HepG2 (cell line): ENCODE data around the gene DGUOK. TPM values are rescaled to one million over a fixed set of nuclear protein-coding genes. Genes with fewer than 3 reads are reported as not detected.

Source experiments
- AGO2 ChIP-seq: fragments of 200-400 bp; formaldehyde crosslinking; optimal IDR thresholded peaks from 2 replicates; pipeline ENCODE3; 2017; ENCODE audit warnings: mild to moderate bottlenecking, low read depth, low read length, moderate library complexity
- CCDC6 ChIP-seq: sonication (generic); formaldehyde crosslinking; IDR thresholded peaks from 2 replicates; pipeline ENCODE4 v1.8.1; 2022; ENCODE audit warnings: mild to moderate bottlenecking, missing genetic modification reagents, moderate library complexity
- CHD2 ChIP-seq: IDR thresholded peaks from 2 replicates; pipeline ENCODE4 v1.6.1; 2011; ENCODE audit warnings: low read depth, low read length, improper control_type of control experiment
- FOSL2 ChIP-seq: sonication (generic); formaldehyde crosslinking; IDR thresholded peaks from 2 replicates; pipeline ENCODE4 v1.4.0; 2020; ENCODE audit warnings: missing genetic modification reagents
- HDAC1 ChIP-seq: sonication (generic); formaldehyde crosslinking; IDR thresholded peaks from 2 replicates; pipeline ENCODE4 v1.5.1; 2020; ENCODE audit warnings: mild to moderate bottlenecking, missing genetic modification reagents
- HMG20B ChIP-seq: conservative IDR thresholded peaks from 2 replicates; pipeline ENCODE4 v1.6.1; 2016; ENCODE audit warnings: missing genetic modification reagents, missing compliant biosample characterization
- HNRNPLL ChIP-seq: fragments of 200-400 bp; formaldehyde crosslinking; IDR thresholded peaks from 2 replicates; pipeline ENCODE4 v1.6.1; 2017; ENCODE audit warnings: mild to moderate bottlenecking, low read depth, low read length; ENCODE audit not compliant: poor library complexity, severe bottlenecking
- ISL2 ChIP-seq: sonication (generic); formaldehyde crosslinking; IDR thresholded peaks from 2 replicates; pipeline ENCODE4 v1.5.0; 2020; ENCODE audit warnings: missing genetic modification reagents
- LCORL ChIP-seq, 2 experiments: fragments of 450-650 bp in 1 of 2; sonication (generic) in 1 of 2; formaldehyde crosslinking in 1 of 2; IDR thresholded peaks; 2 replicates each; pipeline versions ENCODE4 v1.5.0 to v1.6.1; 2017 to 2020; ENCODE audit warnings: antibody characterized with exemption in 1 of 2, missing genetic modification reagents in 1 of 2
- MAF1 ChIP-seq: sonication (generic); formaldehyde crosslinking; IDR thresholded peaks from 2 replicates; pipeline ENCODE4 v1.5.0; 2020; ENCODE audit warnings: missing genetic modification reagents, borderline replicate concordance
- MYNN ChIP-seq: sonication (generic); formaldehyde crosslinking; IDR thresholded peaks from 2 replicates; pipeline ENCODE4 v1.4.0; 2020; ENCODE audit warnings: mild to moderate bottlenecking, low read depth, missing genetic modification reagents
- RBFOX2 ChIP-seq: fragments of 200-400 bp; formaldehyde crosslinking; IDR thresholded peaks from 2 replicates; pipeline ENCODE4 v1.6.1; 2017; ENCODE audit warnings: low read depth, mild to moderate bottlenecking, low read length
- RBM39 ChIP-seq: fragments of 200-400 bp; formaldehyde crosslinking; IDR thresholded peaks from one replicate; pipeline ENCODE4 v1.6.1; 2018; ENCODE audit warnings: antibody characterized with exemption, mild to moderate bottlenecking, low read depth, low read length; ENCODE audit not compliant: poor library complexity, severe bottlenecking
- RFXAP ChIP-seq: sonication (generic); formaldehyde crosslinking; IDR thresholded peaks from 2 replicates; pipeline ENCODE4 v1.4.0; 2020; ENCODE audit warnings: missing genetic modification reagents, borderline replicate concordance
- SALL1 ChIP-seq: sonication (generic); formaldehyde crosslinking; IDR thresholded peaks from 2 replicates; pipeline ENCODE4 v1.8.0; 2022; ENCODE audit warnings: mild to moderate bottlenecking, missing genetic modification reagents
- SMARCE1 ChIP-seq: fragments of 450-650 bp; IDR thresholded peaks from 2 replicates; pipeline ENCODE4 v1.6.1; 2017; ENCODE audit warnings: borderline replicate concordance
- XRCC5 ChIP-seq: fragments of 200-400 bp; formaldehyde crosslinking; optimal IDR thresholded peaks from 2 replicates; pipeline ENCODE3; 2017; ENCODE audit warnings: mild to moderate bottlenecking, low read length
- ZFP90 ChIP-seq: sonication (generic); formaldehyde crosslinking; IDR thresholded peaks from 2 replicates; pipeline ENCODE4 v1.8.0; 2022; ENCODE audit warnings: missing genetic modification reagents, mild to moderate bottlenecking, inconsistent platforms, borderline replicate concordance
- polyA plus RNA-seq, 8 experiments: library from polyadenylated mRNA; depleted of rRNA in 3 of 8; stranded (reverse) in 7 of 8; unstranded in 1 of 8; fragments of >200 nt; fragmentation: Illumina TruSeq in 4 of 8; extraction: Trizol in 4 of 8; gene quantifications; 2 replicates each; pipeline versions ENCODE4 v1.2.1 to v1.2.3, GENCODE V29; 2011 to 2016; ENCODE audit warnings: low read depth in 4 of 8, missing spikeins in 1 of 8, mixed read lengths in 1 of 8; ENCODE audit not compliant: insufficient read depth in 1 of 8
- total RNA-seq, 5 experiments: library from RNA; depleted of rRNA; stranded (reverse); fragments of >200 nt; fragmentation: Illumina TruSeq; extraction: Trizol; gene quantifications; 2 replicates each; pipeline ENCODE4 v1.2.3, GENCODE V29; 2016; ENCODE audit warnings: low read depth in 1 of 5
- TF ChIP-seq, protein P1 (sequence below): IDR thresholded peaks from 2 replicates; pipeline ENCODE4 v1.6.1; 2016; ENCODE audit warnings: missing compliant biosample characterization, missing genetic modification reagents, borderline replicate concordance
- TF ChIP-seq, protein P2 (sequence below): sonication (generic); formaldehyde crosslinking; IDR thresholded peaks from 2 replicates; pipeline ENCODE4 v1.4.0; 2020; ENCODE audit warnings: missing genetic modification reagents
- TF ChIP-seq, protein P3 (sequence below): sonication (generic); formaldehyde crosslinking; IDR thresholded peaks from 2 replicates; pipeline ENCODE4 v1.4.0; 2020; ENCODE audit warnings: missing genetic modification reagents
- TF ChIP-seq, protein P4 (sequence below): IDR thresholded peaks from 2 replicates; pipeline ENCODE4 v1.6.1; 2018; ENCODE audit warnings: missing genetic modification reagents, mild to moderate bottlenecking, missing compliant biosample characterization

The DGUOK gene
- total and polyA plus RNA-seq, 2 of the 13 experiments (the other 11 are each of a cell fraction or from before 2014, with no cell fraction given): 105 to 137 TPM

DNA sequence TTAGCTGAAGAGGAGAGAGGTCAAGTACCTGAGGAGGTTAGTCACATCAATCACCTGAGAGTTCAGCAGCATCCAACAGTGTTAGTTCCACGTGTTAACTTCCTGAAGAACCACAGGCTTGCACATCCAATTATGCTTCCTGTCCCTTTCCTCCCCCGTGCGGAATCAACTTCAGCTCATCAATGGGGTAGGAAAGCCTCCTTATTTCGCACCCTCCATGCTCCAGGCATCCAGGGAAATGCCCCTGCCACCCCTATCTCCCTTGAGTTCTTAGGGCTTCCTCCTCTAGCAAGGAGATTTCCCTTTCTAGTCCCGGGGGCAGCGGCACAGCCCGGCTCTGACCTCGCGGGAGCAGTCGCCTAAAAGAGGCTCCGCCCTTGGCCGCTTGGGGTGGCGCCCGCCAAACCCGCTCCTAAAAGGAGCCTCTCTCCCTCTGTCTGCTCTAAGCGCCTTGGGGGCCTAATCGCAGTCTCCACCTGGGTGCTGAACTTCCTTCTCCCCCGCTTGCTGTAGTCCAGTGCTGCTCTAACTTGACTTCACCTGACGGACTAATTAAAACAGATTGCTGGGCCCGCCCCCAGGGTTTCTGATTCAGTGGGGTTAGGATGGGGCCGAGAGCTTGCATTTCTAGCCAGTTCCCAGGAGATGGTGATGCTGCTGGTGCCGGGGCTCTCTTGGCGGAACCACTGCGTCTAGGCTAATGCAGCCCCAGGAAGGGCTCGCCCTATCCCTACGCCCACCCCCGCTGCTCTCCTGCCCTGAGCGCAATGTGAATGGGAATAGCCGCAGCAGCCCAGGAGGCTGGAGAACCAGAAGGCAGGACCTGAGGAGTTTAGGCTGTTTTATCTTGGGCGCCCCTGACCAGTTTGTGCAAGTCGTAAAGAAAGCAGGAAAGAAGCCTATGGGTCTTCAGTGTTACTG, 54.7 kb downstream of the DGUOK start (continued):
- peak; percentile 42 for TF ChIP-seq HNRNPLL
- TF ChIP-seq RBFOX2: no peak
- 0 out of 2 replicates have a peak, but pooled peaks have one; percentile 15 for TF ChIP-seq CHD2
- peak; percentile 21 for TF ChIP-seq XRCC5
- TF ChIP-seq RBM39: peak; percentile 61
- no peak for TF ChIP-seq LCORL (IDR thresholded peaks at IDR 0.05)
- 0 out of 2 replicates have a peak, but pooled peaks have one; percentile 18 for TF ChIP-seq LCORL (CRISPR knock-in tag; IDR thresholded peaks at IDR 0.05)
- 0 out of 2 replicates have a peak, but pooled peaks have one; percentile 16 for TF ChIP-seq ISL2 (CRISPR knock-in tag)
- TF ChIP-seq HMG20B (CRISPR knock-in tag): 0 out of 2 replicates have a peak, but pooled peaks have one; percentile 19
- TF ChIP-seq RFXAP (CRISPR knock-in tag): 0 out of 2 replicates have a peak, but pooled peaks have one; percentile 27
- TF ChIP-seq, protein P1, sequence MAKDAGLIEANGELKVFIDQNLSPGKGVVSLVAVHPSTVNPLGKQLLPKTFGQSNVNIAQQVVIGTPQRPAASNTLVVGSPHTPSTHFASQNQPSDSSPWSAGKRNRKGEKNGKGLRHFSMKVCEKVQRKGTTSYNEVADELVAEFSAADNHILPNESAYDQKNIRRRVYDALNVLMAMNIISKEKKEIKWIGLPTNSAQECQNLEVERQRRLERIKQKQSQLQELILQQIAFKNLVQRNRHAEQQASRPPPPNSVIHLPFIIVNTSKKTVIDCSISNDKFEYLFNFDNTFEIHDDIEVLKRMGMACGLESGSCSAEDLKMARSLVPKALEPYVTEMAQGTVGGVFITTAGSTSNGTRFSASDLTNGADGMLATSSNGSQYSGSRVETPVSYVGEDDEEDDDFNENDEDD (CRISPR knock-in tag): 0 out of 2 replicates have a peak, but pooled peaks have one; percentile 1
- TF ChIP-seq, protein P2, sequence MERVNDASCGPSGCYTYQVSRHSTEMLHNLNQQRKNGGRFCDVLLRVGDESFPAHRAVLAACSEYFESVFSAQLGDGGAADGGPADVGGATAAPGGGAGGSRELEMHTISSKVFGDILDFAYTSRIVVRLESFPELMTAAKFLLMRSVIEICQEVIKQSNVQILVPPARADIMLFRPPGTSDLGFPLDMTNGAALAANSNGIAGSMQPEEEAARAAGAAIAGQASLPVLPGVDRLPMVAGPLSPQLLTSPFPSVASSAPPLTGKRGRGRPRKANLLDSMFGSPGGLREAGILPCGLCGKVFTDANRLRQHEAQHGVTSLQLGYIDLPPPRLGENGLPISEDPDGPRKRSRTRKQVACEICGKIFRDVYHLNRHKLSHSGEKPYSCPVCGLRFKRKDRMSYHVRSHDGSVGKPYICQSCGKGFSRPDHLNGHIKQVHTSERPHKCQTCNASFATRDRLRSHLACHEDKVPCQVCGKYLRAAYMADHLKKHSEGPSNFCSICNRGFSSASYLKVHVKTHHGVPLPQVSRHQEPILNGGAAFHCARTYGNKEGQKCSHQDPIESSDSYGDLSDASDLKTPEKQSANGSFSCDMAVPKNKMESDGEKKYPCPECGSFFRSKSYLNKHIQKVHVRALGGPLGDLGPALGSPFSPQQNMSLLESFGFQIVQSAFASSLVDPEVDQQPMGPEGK (CRISPR knock-in tag): peak; percentile 46; the same call in 1 of the 2 replicates
- no peak for TF ChIP-seq HDAC1 (CRISPR knock-in tag)
- TF ChIP-seq AGO2: peak; percentile 82
- 0 out of 2 replicates have a peak, but pooled peaks have one; percentile 31 for TF ChIP-seq CCDC6
- TF ChIP-seq, protein P3, sequence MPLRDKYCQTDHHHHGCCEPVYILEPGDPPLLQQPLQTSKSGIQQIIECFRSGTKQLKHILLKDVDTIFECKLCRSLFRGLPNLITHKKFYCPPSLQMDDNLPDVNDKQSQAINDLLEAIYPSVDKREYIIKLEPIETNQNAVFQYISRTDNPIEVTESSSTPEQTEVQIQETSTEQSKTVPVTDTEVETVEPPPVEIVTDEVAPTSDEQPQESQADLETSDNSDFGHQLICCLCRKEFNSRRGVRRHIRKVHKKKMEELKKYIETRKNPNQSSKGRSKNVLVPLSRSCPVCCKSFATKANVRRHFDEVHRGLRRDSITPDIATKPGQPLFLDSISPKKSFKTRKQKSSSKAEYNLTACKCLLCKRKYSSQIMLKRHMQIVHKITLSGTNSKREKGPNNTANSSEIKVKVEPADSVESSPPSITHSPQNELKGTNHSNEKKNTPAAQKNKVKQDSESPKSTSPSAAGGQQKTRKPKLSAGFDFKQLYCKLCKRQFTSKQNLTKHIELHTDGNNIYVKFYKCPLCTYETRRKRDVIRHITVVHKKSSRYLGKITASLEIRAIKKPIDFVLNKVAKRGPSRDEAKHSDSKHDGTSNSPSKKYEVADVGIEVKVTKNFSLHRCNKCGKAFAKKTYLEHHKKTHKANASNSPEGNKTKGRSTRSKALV (CRISPR knock-in tag): 0 out of 2 replicates have a peak, but pooled peaks have one; percentile 28
- TF ChIP-seq, protein P4, sequence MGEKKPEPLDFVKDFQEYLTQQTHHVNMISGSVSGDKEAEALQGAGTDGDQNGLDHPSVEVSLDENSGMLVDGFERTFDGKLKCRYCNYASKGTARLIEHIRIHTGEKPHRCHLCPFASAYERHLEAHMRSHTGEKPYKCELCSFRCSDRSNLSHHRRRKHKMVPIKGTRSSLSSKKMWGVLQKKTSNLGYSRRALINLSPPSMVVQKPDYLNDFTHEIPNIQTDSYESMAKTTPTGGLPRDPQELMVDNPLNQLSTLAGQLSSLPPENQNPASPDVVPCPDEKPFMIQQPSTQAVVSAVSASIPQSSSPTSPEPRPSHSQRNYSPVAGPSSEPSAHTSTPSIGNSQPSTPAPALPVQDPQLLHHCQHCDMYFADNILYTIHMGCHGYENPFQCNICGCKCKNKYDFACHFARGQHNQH (CRISPR knock-in tag): 0 out of 2 replicates have a peak, but pooled peaks have one; percentile 1
- no peak for TF ChIP-seq SMARCE1
- 0 out of 2 replicates have a peak, but pooled peaks have one; percentile 23 for TF ChIP-seq SALL1
- peak; percentile 15; the same call in 1 of the 2 replicates for TF ChIP-seq FOSL2 (CRISPR knock-in tag)
- TF ChIP-seq MAF1: no peak
- TF ChIP-seq ZFP90: 0 out of 2 replicates have a peak, but pooled peaks have one; percentile 40
- no peak for TF ChIP-seq MYNN (CRISPR knock-in tag)
